Measurements from ENCODE around the gene GABPA.

DNA sequence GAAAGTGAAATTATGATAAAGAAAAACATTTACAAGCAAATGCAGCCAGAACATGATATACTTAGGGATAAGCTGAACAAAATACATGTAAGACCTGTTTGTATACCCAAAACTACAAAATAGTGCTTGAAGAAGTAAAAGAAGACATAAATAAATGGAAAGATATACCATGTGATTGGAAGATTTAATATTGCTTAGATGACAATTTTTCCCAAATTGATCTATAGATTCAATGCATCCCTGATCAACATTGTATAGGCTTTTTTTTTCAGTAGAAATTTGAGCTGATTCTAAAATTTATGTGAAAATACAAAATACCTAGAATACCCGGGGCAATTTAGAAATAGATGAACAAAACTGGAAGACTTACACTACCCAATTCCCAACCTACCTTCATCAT lies 76.4 kb downstream of the GABPA start:
- no peak for TF ChIP-seq SP1 (IDR thresholded peaks at IDR 0.05)
- TF ChIP-seq, protein P1, sequence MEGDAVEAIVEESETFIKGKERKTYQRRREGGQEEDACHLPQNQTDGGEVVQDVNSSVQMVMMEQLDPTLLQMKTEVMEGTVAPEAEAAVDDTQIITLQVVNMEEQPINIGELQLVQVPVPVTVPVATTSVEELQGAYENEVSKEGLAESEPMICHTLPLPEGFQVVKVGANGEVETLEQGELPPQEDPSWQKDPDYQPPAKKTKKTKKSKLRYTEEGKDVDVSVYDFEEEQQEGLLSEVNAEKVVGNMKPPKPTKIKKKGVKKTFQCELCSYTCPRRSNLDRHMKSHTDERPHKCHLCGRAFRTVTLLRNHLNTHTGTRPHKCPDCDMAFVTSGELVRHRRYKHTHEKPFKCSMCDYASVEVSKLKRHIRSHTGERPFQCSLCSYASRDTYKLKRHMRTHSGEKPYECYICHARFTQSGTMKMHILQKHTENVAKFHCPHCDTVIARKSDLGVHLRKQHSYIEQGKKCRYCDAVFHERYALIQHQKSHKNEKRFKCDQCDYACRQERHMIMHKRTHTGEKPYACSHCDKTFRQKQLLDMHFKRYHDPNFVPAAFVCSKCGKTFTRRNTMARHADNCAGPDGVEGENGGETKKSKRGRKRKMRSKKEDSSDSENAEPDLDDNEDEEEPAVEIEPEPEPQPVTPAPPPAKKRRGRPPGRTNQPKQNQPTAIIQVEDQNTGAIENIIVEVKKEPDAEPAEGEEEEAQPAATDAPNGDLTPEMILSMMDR (IDR thresholded peaks at IDR 0.05; ENCODE audit: low read depth, low read length, missing input control) = no peak

Measured in liver (tissue), 3 donors.